GM18861 (cell line): Measurements from ENCODE around the gene SORCS3.

ENCODE experiments used
- ATAC-seq: cut with Tn5 transposase; IDR thresholded peaks from one replicate; pipeline ENCODE4 v1.9.1; 2021; ENCODE audit not compliant: unreplicated experiment

The SORCS3 gene

DNA sequence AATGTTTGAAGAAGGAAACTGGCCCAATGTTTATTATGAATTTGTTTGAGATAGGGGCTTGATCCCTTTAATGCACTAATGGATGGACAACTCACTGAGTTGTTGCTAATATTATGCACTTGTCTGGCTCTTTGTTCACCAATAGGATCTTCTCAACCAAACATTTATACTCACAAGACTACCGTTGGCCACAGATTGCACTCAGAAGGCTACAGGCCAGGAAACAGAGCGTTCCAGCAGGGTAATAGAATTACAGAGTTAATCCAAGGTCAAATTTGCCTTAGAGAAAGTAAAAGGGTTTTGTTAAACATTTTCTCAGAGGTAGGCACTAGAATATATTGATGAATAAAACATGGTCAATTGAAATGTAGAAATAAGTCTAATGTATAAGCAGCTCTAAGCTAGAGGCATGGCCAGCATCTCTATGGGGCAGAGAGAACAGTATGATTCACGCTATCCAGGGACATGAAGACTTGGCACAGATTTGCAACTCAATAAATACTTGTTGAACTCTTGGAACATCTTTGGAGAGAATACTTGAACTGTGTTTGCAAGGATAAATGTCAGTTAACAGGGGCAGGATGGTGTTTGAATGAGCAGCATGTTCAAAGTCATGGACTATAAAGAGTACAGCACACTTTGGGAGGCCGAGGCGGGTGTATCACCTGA is 606.9 kb downstream of the SORCS3 start:
- ATAC-seq = no peak

DNA sequence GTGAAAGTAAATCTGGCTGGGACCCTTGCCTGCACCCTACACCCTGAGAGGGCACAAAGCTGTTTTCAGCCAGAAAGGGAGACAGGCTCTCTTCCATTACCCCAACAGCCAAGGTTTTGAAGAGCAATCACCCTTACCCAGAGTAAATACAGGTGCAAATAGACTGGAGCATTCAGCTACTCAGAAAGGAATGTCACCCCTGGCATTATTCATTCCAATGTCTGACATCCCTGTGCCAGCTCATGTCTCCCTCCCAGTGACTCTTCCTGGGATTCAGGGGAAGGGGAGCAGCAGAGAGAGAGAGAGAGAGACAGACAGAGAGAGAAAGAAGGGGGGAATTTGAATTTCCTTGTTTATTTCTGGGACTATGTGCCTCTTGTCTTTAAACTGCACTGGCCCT is 611.8 kb downstream of the SORCS3 start:
- no peak for ATAC-seq

DNA sequence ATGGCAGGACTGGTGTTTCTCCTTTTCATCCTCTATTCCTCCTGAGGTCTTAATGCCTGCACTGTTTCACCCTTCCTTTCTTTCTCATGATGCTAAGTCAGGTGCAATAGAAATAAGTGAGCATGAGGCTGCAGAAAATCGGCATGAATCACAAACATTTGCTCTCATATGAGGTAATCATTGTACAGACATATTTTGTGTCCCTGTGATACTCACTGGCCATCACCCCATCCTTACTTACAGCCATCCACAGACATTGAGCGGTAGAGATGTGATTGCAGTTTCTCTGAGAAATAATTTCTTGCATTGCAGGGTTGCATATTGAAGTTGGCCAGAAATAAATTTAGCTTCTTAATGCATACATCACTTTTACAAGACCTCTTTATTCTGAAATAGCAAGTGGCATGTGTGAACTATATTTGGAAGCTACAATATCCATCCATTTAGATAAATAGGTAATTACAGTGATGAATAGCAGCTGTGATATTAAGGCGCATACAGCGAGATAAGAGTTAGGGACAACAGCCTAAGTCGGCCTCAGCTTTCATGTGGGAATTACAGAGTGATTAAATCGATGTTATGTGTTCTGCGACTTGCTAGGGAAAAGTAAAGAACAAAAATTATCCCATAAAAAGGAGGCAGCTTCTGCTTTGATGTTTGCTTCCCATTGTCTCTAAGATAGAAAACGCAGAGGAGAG is 612.6 kb downstream of the SORCS3 start:
- no peak for ATAC-seq

DNA sequence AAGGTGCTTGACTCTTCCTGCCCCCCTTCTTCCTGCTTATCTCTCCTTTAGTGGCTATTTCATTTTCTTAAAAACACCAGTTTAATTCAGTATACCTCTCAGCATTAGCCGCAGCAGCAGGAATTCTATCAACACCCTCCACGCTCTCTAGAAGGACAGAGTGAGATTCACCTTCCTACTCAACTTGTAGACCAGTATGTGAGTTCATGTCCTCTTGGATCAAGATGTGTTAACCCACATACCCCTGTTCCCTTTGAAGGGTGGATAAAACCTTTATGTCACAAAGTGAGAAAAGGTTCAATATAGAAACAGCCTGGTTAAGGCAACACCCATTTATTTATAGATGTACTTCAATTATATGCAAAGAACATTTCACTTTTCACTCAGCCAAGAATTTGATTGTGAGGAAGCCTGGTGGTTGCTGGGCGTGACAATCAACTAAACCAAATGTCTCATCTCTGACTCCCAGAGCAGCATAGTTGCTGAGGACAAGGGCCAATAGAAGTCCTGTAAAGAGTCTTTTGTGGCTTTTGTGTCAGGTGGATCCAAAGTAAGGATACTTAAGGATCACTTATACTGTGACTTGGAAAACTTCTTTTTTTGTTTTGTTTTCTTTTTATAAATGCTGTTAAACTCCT is 617.1 kb downstream of the SORCS3 start:
- no peak for ATAC-seq

DNA sequence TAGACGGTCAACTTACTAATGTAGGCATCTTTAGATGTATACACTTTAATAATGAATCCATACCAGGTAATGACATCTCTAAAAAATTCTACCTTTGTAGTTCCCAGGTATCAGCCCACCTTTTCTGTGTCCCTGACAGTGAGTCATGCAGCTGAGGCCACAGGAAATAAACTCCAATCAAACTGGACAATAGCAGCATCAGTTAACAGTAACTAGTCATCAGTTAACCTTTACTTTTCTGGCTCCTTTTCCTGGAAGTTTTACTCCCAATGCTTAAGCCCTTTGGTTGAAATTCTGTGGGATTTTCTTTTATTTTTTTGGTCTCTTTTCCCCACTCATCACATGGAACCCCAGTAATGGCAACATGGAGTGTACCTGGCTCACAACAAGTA is 617.6 kb downstream of the SORCS3 start:
- ATAC-seq = no peak

DNA sequence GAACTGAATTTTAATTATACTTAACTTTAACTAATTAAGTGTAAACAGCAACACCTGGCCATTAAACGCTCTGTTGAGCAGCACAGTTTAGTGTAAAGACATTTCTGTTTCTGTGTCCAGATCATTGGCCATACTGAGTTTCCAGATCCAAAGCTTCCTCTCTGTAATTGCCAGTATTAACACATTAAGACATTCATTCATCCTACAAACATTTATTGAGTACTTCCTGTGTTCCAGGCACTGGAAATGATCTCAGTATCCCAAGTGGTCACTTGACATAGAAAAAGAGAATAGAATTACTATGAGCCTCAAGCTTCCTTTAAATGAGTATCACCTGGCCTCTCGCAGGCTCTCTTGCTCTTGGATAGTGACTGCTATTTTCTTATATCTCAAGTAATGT is 618.1 kb downstream of the SORCS3 start:
- ATAC-seq = no peak

DNA sequence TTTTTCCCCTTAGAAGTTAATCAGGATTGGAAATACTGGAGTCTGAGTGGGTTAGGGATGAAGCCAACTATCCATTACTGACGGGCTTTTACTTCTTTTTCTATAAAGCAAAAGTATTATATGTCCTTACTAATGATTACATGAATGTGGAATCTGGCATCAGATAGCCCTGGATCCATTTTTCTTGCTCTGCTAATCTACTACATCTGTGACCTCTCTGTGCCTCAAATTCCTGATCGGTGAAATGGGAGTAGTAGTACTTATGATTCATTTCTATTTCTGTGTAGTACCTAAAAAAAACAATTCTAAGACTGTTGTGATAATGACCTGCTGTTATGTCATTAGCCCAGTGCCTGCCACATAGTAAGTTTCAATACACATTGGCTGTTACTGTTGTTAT is 621.6 kb downstream of the SORCS3 start:
- no peak for ATAC-seq

DNA sequence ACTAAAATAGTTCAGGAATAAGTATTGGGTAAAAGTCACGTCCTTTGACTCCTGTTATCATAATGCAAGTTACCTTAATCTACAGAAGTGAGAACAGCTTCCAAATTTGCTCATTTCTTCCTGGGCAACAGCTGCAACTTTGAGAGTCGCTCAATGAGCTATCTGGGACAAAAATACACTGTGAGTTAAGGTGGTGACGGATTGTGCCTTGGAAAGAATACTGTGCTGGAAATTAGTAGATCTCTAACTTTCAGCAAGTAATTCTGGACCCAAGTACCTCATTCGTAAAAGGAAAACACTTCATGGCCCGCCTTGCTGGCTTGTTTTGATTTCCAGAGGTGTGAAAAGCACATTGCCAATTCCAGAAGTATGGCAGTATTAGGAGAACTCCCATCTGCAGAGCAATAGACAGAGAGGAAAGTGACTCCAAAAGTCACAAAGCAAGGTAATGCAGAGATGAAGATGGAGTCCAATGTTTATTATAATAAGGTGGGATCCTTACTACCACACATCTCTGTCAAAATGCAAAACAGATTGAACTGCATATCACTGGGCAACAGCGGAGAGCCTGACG is 626.0 kb downstream of the SORCS3 start:
- ATAC-seq = no peak

DNA sequence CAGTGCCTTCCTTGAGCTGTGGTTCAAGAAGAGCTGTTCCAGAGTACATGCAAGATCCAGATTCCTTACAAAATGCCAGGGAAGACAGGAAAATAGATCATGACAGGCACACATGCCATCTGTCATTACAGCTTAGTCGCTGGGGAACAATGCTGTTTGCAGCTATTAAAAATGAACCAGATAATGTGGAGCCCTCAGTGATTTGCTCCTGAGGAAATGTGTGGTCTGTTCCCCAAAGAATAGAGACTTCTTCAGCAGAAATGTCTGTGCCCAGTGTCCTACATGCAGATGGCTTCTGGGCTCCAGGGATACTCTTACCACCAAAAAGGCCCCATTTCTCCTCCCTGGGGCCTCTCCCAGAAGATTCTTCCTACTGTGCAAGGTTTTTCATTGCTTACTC is 627.9 kb downstream of the SORCS3 start:
- no peak for ATAC-seq

DNA sequence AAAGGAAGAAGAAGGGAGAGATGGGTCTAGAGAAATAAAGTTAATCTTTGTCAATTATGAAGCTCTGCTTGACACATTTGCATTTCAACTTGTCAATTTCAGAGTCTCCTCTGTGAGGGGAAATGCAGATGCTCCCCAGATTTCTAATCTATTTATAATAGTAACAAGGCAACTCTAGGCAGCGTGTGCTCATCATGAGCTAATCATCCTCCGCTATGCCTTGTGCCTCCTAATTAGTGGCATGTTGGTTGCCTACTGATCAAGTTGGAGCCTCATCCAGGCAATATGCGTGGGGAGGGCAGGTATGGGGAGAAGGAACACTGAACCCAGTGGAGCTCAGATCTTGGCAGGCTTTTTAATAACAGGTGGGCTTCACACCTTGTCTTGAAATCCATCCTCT is 628.6 kb downstream of the SORCS3 start:
- no peak for ATAC-seq

DNA sequence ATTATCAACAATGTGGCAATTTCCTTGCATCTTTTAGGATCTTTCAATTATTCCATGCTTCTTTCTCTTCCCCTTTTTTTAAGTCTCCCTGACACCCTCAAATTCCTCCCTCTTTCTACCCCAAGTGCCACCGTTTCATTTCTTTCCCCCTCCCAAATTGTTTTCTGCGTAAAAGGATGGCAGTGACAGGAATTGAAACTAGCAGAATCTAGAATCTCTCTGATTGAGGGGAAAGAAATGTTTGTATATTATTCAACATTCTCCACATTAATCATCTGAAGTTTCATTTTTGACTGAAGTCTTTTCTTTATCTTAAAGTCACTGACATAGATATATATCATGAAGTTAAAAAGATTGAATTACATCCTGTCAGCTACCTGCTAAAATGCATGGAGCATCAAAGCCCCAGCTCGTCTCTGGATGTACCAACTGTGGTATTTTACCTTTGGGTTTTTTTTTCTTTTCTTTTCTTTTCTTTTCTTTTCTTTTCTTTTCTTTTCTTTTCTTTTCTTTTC is 633.5 kb downstream of the SORCS3 start:
- ATAC-seq = no peak

DNA sequence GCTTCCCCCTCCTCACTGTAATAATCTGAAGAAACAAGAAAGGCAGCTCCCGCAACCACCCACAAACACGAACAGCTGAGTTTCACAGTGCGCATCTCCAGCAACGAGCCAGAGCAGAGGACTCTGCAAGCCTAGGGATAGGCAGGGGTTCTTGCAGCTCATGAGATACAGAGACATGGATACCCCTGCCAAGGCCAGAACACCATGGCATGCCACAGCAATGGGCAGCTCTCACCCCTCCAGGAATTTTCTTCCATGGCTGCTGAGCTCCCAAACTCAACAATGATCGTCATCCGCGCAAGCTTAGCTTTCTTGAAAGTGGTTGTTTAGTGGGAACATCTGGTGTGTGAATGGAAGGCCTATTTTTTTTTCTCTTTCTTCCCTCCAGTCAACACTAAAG is 637.3 kb downstream of the SORCS3 start:
- ATAC-seq = no peak

DNA sequence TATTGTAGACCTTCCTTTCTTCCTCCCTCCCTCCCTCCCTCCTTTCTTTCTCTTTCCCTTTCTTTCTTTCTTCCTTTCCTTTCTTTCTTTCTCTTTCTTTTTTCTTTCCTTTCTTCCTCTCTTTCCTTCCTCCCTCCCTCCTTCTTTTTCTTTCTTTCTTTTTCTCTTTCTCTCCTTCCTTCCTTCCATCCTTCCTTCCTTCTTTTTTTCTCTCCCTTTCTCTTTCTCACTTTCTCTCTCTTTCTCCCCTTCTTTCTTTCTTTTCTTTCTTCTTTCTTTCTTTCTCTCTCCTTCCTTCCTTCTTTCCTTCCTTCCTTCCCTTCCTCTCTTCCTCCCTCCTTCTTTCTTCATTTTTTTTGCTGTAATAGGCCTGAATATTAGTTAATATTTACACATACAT is 638.0 kb downstream of the SORCS3 start:
- no peak for ATAC-seq

DNA sequence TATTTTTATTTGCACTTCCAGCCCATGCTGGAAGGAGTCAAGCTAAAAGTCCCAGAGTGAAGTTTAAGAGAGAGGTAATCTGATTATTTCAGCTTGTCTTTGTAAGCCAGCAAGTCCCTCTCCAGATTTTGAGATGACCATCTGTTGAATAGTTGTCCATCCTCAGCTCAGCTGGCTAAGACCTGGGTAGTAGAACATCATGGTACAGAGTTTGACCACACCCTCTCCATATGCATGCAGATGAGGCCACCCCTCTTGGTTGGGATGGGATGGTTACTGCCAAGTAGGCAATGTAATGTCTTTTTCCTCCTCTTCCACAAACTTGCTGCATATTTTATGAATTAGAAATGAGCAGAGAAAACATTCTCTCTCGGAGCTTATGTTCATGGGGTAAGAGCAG is 639.8 kb downstream of the SORCS3 start:
- ATAC-seq = no peak

DNA sequence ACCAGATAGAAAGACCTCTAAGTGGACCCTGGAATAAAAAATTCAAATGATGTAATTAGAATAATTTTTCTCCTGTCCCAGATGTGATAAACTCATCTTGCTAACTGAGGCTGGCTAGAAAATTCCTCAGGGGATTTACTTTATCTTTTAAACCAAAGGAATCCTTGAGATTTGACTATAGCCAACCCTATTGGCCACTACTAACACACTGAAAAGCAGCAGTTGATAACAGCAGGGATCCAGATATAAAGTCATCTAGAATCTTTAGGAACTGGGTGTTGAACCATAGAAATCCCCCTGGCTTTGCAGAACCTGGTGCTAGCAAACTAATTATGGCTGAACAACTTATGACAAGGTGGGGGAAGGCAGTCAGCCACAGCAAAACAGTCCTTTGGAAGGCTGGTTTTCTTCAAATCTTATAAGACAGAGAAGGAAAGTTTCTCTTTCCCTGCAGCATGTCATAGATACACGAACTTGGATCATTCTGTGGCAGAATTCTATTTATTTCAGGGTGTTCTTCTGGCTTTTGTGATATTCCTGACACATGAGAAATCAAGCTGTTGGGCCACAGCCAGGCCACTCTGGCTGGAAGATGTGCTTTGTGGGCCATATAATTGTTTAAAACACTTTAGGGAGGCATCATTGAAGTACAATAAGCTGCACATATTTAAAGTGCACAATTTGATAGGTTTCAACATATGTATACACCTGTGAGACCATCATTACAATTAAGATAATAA is 643.6 kb downstream of the SORCS3 start:
- no peak for ATAC-seq

DNA sequence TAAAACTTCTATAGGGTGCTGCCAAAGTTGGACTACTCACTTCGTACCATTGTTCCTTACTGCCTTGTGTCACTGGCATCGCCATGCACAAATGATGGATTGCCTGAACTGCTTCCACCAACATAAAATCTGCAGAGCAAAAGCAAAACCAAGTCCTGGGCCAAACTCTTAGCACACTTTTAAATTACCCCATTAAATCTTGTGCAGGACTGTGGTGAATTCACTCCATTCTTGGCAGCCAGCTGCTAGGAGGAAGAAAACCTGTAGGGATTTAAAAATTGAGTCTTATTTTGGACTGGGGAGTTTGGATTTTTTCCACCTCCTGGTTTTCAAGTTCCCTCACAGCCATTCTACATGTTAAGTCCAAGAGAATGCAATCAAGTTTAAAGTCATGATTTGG is 646.9 kb downstream of the SORCS3 start:
- ATAC-seq = no peak

DNA sequence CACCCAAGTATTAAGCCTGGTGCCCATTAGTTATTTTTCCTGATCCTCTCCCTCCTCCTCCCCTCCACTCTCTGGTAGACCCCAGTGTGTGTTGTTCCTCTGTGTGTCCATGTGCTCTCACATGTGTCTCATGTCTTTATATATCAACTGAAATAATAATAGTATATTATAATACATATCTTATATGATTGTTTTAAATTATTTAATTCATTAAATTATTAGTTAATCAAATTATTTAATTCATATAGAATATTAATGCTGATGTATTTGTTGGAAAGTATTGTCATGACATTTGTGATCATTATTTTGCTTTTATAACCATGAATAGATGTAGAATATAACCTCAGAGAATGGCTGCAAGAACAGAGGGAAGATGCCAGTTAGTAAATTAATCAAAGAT is 647.5 kb downstream of the SORCS3 start:
- no peak for ATAC-seq

DNA sequence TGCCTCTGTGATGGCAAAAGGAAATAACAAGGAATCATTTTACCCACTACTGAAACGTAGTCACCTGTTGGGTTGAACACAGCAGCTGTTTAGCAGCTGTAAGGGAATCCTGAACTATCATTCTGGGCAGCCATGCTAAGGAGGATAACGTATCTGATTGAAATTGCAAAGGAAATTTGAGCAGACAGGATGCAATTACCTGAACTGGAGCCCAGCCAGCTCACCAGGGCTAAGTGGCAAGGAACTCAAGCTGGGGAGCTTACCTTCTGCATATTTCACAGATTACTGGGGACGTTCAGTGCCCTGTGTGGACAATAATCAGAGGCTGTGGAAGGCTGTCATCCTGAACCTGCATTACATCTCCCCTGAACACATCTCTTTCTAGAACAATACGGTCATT is 650.5 kb downstream of the SORCS3 start:
- no peak for ATAC-seq

DNA sequence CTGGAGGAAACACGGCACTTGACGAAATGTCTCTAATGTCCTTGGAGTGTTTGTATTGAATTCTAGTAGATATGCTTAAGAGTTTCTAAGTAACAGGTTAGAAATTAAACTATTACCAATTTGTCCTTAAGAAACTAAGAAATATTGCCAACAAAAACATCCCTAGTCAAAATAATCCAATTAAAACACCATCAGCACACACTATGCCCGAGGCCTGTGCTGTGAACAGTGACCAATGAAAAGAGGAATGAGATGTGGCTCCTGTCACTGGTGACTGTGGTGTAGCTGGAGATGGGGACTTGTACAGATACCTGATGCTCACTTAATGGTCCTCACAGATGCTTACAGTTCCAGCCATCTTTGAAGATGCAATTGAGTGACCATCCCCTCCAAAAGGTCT is 651.1 kb downstream of the SORCS3 start:
- no peak for ATAC-seq
